NCI-H2171 treated with DMSO at 0.1 percent for 48 hours (cell line): ENCODE data around the gene PLXNA1.

Experiments
- DNase-seq: peaks from one replicate; lab custom pipeline; 2025; lab: John Stamatoyannopoulos, UW

The PLXNA1 gene

GRCh38 chr3:127002195-127003174, 19.6 kb downstream of the PLXNA1 start:
- DNase-seq, result no peak

GRCh38 chr3:127003175-127003555, 20.2 kb downstream of the PLXNA1 start:
- no peak for DNase-seq

DNA sequence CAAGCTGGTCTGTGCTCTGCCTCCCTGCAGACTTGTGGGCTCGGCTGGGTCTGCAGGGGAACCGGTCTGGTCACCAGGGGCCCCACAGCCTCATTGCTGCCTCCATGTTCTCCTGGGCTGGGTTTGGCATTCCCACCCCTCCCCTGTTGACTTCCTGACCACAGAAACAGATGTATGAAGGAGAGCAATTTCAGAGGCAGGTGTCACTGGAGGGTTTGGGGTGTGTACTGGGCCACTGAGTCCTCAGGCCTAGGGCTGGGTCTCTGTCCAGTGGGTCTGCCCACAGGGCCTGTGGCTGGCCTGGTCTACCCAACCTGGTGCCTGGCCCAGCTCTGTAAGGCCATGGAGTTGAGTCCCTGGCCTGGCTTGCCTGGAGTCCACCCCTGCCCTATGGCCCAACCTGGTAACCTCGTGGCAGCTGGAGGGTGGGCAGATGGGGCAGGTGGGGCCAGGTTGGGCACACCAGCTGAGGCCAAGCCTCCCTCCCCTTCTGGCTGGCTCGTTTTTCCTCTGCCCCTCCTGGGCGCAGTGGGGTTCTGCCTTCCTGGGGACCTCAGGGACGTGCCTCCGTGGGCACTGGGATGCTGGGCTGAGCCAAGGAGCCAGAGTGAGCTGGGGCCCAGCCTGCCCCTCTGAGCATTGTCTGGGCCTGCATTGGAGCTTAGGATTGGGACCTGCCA, 20.8 kb downstream of the PLXNA1 start:
- DNase-seq, result peak; percentile 37

DNA sequence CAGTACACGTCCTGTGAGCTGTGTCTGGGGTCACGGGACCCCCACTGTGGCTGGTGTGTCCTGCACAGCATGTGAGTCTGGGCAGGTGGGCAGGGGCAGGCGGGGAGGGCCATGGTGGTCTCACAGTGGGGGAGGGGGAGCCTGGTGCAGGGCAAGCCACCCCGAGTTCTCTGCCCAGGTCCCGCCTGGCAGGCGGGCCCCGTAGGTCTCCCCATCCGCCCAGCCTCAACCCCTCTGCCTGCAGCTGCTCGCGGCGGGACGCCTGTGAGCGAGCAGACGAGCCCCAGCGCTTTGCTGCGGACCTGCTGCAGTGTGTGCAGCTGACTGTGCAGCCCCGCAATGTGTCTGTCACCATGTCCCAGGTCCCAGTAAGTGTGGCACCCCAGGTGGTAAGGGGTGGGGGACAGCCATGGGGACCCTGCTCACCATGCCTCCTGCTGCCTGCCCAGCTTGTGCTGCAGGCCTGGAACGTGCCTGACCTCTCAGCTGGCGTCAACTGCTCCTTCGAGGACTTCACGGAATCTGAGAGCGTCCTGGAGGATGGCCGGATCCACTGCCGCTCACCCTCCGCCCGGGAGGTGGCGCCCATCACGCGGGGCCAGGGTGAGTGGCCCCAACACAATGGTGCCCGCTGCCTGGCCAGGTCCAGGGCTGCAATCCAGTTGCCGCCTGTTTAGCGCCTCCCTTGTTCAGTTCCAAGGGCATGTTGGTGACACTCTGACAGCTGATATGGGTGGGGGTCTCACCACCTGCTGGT, 21.9 kb downstream of the PLXNA1 start:
- no peak for DNase-seq

GRCh38 chr3:127005864-127006500, 23.1 kb downstream of the PLXNA1 start:
- no peak for DNase-seq

DNA sequence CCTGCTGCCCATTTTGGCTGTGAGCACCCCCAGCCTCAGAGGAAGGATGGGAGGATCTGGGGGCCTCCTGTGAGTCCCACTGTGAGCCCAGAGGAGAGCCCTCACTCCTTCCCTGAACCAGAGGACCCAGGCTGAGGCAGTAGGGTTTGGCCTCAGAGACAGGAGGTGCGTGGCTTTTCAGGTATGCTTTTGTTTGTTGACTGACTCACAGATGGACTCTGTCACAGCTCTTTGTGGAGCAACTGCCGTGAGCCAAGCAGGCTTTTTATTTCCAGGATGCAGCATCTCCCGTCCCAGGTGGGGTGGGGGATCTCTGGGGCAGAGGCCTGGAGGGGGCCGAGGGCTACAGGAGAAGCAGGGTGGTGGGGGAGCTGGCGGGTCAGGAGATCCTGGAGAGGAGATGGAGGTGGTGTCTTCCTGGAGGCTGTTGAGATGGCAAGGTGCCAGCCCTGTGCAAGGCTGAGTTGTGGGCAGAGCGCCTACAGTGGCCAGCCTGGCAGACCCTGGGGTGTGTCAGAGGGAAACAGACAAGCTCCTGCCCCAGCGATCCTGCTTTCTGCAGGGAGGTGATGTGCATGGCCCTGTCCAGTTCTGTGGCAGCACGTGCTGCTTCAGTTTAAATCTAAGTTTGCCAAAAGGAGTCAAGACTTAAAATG, 24.0 kb downstream of the PLXNA1 start:
- DNase-seq, result no peak

DNA sequence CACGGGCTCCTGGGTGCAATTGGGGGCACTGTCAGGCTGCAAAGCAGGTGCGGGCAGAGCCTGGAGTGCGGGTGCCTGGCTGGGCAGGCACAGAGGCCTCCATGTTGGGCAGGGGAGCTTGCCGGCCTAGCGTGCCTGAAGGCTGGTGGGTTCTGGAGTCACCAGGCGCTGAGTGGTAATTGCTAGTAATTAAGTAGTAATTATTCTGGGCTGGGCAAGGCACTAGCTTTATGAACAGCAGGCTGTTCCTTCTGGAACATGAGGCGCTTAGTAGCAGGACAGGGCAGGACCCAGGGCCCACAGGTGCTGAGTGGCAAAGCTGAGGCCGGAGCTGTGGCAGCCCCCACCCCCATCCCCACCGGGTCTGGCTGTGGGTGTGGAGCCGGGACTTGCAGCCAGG, 25.3 kb downstream of the PLXNA1 start:
- no peak for DNase-seq

DNA sequence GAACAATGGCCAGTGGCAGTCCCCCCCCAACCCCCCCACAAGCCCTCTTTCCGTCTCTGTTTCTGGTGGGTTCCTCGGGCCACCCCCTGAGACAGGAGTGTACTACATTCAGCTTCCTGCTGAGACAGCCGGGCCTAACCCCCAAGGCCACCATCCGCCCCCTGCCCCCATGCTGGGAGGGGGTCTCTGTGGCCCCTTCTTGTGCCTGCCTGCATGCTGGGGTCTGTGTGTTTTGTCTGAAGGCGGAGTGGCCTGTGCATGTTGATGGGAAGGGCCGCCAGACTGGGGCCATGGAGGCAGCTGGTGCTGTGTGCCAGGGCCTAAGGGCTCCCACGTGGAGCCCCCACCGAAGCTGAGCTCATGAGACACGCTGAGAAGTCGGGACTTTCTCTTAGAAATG, 26.6 kb downstream of the PLXNA1 start:
- DNase-seq, result no peak

DNA sequence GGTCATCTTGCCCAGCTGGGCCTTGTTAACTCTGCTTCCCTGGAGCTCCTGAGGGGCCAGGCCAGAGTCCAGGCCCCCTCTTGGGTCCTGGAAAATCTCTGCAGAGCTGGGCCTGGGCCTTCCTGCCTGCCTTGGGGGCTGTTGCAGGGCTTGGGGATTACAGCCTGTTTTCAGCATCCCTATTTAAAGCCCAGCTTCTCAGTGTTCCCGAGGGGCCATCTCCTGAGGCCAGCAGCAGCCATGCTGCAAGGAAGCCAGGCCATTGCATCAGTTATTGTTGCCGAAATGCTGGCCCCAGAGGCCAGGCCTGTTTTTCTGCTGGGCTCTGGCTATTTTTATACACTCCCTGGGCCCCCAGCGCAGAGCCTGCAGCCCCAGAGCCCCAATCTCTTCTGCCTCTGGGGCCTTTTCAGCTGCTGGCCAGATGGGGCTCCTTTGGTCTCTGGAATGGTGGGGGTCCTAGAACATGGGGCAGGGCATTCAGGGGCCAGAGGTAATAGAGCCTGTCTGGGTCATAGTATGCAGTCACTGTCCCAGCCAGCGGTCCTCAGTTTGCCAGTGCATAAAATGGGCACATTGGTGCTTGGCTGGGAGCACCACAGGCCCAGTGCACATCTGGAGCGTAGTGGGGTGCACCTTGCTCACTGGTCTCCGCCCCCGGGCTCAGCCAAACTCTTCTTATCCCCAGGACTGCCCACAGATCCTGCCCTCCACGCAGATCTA, 28.5 kb downstream of the PLXNA1 start:
- peak; percentile 5 for DNase-seq

DNA sequence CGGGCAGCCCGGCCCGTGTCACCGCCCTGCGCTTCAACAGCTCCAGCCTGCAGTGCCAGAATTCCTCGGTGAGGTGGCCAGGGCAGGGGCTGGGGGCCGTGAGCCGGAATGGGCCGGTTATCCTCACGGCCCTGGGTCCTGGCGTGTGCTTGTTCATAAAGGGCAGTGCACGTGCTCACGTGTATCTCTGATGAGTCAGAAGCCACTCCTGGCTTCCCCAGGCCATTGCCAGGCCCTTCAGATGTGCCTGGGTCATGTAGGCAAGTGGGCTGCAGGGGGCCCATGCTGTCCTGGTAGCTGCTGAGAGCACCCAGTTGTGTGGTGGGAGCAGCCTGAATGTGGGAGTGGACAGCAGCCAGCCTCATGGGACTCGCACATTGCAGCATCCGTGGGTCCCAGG, 29.2 kb downstream of the PLXNA1 start:
- DNase-seq, result no peak

DNA sequence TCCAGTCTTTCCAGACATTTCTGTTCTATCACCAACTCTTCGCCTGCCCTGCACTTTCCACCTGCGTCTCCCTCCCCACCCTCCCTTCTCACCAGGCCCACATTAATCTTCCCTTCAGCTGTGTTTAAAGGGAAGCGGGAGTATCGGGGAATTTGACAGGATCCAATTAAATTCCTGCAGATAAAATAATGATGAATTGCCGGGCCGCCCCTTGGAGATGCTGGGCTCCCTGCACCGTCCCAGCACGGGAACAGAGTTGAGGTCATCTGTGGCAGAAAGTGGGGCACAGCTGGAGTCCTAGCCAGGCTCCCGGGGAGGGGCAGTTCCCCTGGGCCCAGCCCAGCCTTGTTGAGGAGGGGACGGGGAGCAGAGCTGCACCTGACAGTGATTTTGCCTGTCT, 30.3 kb downstream of the PLXNA1 start:
- no peak for DNase-seq

DNA sequence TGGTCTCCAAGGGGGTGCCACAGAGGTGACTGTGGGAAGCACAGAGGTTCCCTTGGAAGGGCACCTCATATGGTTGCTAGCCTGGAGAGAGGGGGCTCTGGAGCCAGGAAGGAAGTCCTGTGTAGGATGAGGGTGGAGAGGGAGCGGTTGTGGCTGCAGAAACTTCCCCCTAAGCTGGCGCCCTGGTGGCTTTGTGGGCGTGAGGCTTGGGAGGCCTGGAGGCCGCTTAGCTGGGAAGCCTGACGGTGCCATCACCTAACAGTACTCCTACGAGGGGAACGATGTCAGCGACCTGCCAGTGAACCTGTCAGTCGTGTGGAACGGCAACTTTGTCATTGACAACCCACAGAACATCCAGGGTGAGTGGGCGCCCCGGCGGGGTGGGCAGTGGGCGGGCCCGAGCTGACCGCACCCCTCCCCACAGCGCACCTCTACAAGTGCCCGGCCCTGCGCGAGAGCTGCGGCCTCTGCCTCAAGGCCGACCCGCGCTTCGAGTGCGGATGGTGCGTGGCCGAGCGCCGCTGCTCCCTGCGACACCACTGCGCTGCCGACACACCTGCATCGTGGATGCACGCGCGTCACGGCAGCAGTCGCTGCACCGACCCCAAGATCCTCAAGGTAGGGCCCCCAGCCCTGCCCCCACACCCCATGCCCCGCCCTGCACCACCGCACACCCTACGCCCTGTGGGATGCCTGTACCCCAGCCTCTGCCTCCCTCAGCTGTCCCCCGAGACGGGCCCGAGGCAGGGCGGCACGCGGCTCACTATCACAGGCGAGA, 31.0 kb downstream of the PLXNA1 start:
- DNase-seq, result no peak

GRCh38 chr3:127014536-127015281, 31.8 kb downstream of the PLXNA1 start:
- no peak for DNase-seq

- no peak for DNase-seq
Measured at GRCh38 chr3:127015282-127016042, 32.5 kb downstream of the PLXNA1 start.

DNA sequence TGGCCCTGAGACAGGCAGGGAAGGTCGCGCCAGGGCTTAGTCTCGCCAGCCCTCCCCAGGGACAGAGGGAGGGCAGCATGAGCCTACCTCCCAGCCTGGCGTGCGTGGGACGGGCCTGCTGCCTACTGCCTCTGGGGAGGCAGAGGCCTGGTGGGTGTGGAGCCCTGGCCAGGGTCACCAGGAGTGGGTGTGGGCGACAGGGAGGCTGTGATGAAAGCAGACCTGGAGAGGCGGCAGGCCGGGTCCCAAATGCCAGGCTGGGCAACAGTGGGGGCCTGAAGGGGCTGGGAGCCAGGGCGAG, 33.1 kb downstream of the PLXNA1 start:
- DNase-seq, result no peak

- no peak for DNase-seq
Measured at GRCh38 chr3:127016461-127016860, 33.5 kb downstream of the PLXNA1 start.

GRCh38 chr3:127017229-127017628, 34.3 kb downstream of the PLXNA1 start:
- no peak for DNase-seq

GRCh38 chr3:127017781-127018180, 34.9 kb downstream of the PLXNA1 start:
- DNase-seq, result no peak

DNA sequence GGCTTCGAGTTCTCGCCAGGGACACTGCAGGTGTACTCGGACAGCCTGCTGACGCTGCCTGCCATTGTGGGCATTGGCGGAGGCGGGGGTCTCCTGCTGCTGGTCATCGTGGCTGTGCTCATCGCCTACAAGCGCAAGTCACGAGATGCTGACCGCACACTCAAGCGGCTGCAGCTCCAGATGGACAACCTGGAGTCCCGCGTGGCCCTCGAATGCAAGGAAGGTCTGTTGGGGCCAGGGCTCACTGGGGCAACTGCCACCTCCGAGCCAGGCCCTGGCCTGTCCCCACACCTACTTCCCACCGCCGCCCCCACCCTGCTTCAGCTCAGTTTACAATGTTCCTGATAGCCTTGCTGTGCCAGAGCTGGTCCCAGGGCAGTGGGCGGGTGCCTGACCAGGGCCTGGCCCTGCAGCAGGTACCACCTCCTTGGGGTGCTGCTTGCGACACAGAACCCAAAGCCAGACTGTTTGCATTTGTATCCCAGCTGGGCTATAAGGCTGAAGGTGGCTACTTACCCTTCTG, 35.5 kb downstream of the PLXNA1 start:
- no peak for DNase-seq
